Heart right ventricle (tissue), 16 donors: ENCODE measurements around the gene SP100. TPM values are rescaled to one million over a fixed set of nuclear protein-coding genes. Genes with fewer than 3 reads are reported as not detected.

Experiments used
- ATAC-seq, 8 donors: fragments of 200-7000 bp; cut with Tn5 transposase; one replicate each; pipeline ENCODE4 v1.9.1; 2020; ENCODE audit warnings: mild to moderate bottlenecking in 8 of 8, moderate library complexity in 8 of 8, moderate number of reproducible peaks in 1 of 8
- DNase-seq, 2 donors: peaks; one replicate each; pipeline ENCODE4 v3.0.0-alpha.2; 2020
- H3K27ac ChIP-seq, 10 donors: fragments of 200-600 bp; sonication (generic) in 2 of 10; one replicate each; pipeline versions ENCODE4 v1.5.0 to v1.8.0; 2020 to 2022; ENCODE audit warnings: mild to moderate bottlenecking in 3 of 10
- H3K27me3 ChIP-seq, 7 donors: fragments of 200-600 bp; one replicate each; pipeline ENCODE4 v1.8.0; 2021 to 2022; ENCODE audit warnings: mild to moderate bottlenecking in 2 of 7
- H3K36me3 ChIP-seq, 9 donors: fragments of 200-600 bp; sonication (generic) in 1 of 9; one replicate each; pipeline versions ENCODE4 v1.5.0 to v1.8.0; 2020 to 2022; ENCODE audit warnings: mild to moderate bottlenecking in 2 of 9
- H3K4me1 ChIP-seq, 9 donors: fragments of 200-600 bp; sonication (generic) in 1 of 9; one replicate each; pipeline versions ENCODE4 v1.5.0 to v1.8.0; 2020 to 2022; ENCODE audit warnings: mild to moderate bottlenecking in 4 of 9
- H3K4me3 ChIP-seq, 10 donors: fragments of 200-600 bp; sonication (generic) in 2 of 10; one replicate each; pipeline versions ENCODE4 v1.5.0 to v1.8.0; 2020 to 2022; ENCODE audit warnings: mild to moderate bottlenecking in 7 of 10, moderate library complexity in 2 of 10
- H3K9me3 ChIP-seq, 11 donors: fragments of 200-600 bp in 10 of 11; sonication (generic) in 2 of 11; one replicate each; pipeline versions ENCODE4 v1.5.0 to v1.8.0; 2013 to 2022; ENCODE audit warnings: mild to moderate bottlenecking in 2 of 11, control low read depth in 1 of 11, moderate library complexity in 1 of 11
- WGBS, 2 donors: extraction: QIAGEN DNeasy Blood & Tissue Kit; methylation state at CpG; one replicate each; pipeline ENCODE4 v1.1.7; 2013; ENCODE audit warnings: inconsistent platforms in 1 of 2; 5-methylcytosine and 5-hydroxymethylcytosine counted together
- intact Hi-C, 10 donors: fragments of 100-400 bp; cut with DNase I; formaldehyde crosslinking; loops; one replicate each; pipeline versions ENCODE4 v1.11.1 to v1.14.2; 2022
- polyA plus RNA-seq, 2 donors: library from polyadenylated mRNA; stranded (reverse); fragments of 200-250 nt; gene quantifications; one replicate each; pipeline ENCODE4 v1.2.3, GENCODE V29; 2013
- total RNA-seq, 10 donors: library from RNA; stranded (reverse); fragmentation: NEBNext Ultra II Directional in 3 of 10; extraction: Animal tissue kit (Norgen Biotek cat#: 25700) in 3 of 10; gene quantifications; one replicate each; pipeline versions ENCODE4 v1.2.1 to v1.2.4, GENCODE V29; 2021 to 2023
- TF ChIP-seq, protein P1 (sequence below), 9 donors: fragments of 200-600 bp; sonication (generic) in 2 of 9; IDR thresholded peaks; one replicate each; pipeline versions ENCODE4 v1.5.0 to v1.8.0; 2021 to 2022; ENCODE audit warnings: antibody characterized with exemption in 9 of 9, mild to moderate bottlenecking in 5 of 9, moderate library complexity in 1 of 9
- donor health status: Arrhythmogenic right ventricular cardiomyopathy.
- donor health status: ischemic (EF 13 %, LVEDD 7.1; RV severe dilation, severe dysfunction).
- donor health status: healthy with polysubstance abuse.
- donor health status: DM: no; HTN: yes; CAD: no.
- donor health status: DM: no; HTN: no; CAD: no.
- donor health status: ischemic (EF 25% LVEDD 6.9; RV normal size, moderate dysfunction).
- donor health status: ischemic (EF 25% LVEDD 5.7; RV mildly dilated, moderate dysfunction).
- donor health status: healthy.
- donor health status: DM: yes; HTN: yes; CAD: no.
- donor health status: Ischemic cardiomyopathy.
- donor health status: ischemic (EF 35%, LVEDD 5.7; RV mildly dilated, moderate dysfunction).
- donor health status: nonischemic (EF 11% LVEDD 7.7; RV severe dilation, severe dysfunction).
- donor health status: DM: yes; HTN: yes; CAD: no.
- donor health status: PGD.
- donor health status: ischemic (EF 29% LVEDD 5.4; RV normal size, mild dysfunction).
- donor health status: nonischemic (EF 23%, LVEDD 6.1; RV moderate dilation, normal function).

Gene SP100
- total and polyA plus RNA-seq, 12 donors, result 20.3 to 123 (median 57.7) TPM

DNA sequence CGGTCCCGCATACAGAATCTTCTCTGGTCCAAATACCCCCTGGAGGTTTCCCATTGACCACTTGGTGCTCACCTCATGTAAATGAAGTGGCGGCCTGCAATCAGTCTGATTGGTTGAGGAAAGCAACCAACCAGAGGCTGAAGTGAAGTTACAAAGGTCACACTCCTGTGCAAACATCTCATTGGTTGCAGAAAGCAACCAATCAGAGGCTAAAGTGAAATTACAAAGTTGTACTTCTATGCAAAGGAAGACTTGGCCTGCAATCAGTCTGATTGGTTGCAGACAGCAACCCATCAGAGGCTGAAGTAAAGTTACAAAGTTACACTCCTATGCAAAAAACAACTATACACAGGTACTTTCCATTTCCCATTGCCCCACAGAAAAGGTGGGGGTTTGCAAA, 2.5 kb upstream of the SP100 start:
- Histone ChIP-seq H3K27ac (peak overlapping the region in 1 of 10 donors; percentile 21), H3K27me3 (no peaks in the 10 kb centered on the region), H3K36me3 (no peaks in the 10 kb centered on the region), H3K4me1 (peaks cover 9 to 85% (median 52%) of the 10 kb centered on the region in 9 donors), H3K9me3 (no peaks in the 10 kb centered on the region), H3K4me3 (no peak overlapping the region)
- no peak for DNase-seq
- WGBS, 2 donors, result 97 to 98% methylated on average over 3 of the region's 3 CpGs
- no peak for ATAC-seq
- intact Hi-C loops, result loop anchor here in 2 of 10 donors (5.0 to 10.0 kb wide), 2 partner anchors 34 to 189 kb away; partner anchors contain the start of gene SP140 (in 1 of the 2)
- TF ChIP-seq, protein P1, sequence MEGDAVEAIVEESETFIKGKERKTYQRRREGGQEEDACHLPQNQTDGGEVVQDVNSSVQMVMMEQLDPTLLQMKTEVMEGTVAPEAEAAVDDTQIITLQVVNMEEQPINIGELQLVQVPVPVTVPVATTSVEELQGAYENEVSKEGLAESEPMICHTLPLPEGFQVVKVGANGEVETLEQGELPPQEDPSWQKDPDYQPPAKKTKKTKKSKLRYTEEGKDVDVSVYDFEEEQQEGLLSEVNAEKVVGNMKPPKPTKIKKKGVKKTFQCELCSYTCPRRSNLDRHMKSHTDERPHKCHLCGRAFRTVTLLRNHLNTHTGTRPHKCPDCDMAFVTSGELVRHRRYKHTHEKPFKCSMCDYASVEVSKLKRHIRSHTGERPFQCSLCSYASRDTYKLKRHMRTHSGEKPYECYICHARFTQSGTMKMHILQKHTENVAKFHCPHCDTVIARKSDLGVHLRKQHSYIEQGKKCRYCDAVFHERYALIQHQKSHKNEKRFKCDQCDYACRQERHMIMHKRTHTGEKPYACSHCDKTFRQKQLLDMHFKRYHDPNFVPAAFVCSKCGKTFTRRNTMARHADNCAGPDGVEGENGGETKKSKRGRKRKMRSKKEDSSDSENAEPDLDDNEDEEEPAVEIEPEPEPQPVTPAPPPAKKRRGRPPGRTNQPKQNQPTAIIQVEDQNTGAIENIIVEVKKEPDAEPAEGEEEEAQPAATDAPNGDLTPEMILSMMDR (IDR thresholded peaks at IDR 0.05), result no peak

DNA sequence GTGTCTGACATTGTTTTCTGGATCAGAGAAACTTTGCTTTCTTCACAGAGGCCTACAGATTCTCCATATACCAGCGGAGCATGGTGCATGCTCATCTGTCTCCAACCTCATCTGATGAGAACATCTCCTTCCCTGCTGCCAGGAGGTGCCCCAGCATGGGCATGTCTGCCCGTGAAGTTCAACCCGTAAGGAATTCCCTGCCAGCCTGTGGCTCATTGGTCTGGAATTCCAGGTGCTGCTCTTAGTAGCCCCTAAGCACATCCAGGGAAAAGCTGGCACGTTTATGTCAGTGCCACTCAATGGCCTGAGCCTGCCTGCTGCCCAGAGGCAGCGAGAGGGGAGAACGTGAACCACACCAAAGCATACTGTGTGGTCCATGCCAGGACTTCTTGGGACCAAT, 1.7 kb upstream of the SP100 start:
- Histone ChIP-seq H3K27me3 (no peaks in the 10 kb centered on the region), H3K4me3 (no peak overlapping the region), H3K27ac (peak overlapping the region in 3 of 10 donors; percentile 15 to 98 (median 16)), H3K9me3 (no peaks in the 10 kb centered on the region), H3K36me3 (peaks cover 0 to 8% (median 0%) of the 10 kb centered on the region in 9 donors), H3K4me1 (peaks cover 9 to 85% (median 53%) of the 10 kb centered on the region in 9 donors)
- TF ChIP-seq, protein P1 (IDR thresholded peaks at IDR 0.05), result no peak
- WGBS, 2 donors, result 91 to 95% methylated on average over 6 of the region's 6 CpGs
- no peak for ATAC-seq
- intact Hi-C loops, result loop anchor here in 2 of 10 donors (5.0 to 10.0 kb wide), 2 partner anchors 33 to 190 kb away; partner anchors contain the start of gene SP140 (in 1 of the 2)
- DNase-seq, result no peak

DNA sequence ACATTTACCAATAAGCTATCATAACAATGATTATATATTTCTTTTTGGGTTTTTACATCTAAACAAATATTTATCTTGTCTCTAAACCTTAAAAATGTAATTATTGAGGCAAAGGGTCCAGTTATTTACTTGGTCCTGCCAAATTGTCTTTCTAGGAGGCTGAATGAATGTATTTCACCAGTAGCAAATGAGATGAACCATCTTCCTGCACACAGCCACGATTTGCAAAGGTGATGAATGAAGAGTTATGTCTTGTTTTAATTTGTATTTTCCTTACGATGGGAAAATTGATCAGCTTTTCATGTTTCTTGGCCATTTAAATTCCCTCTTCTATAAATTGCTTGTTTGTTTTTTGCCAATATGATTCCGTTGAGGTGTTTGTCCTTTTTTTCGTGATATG, 1.4 kb downstream of the SP100 start:
- Histone ChIP-seq H3K36me3 (peaks cover 0 to 24% (median 0%) of the 10 kb centered on the region in 9 donors), H3K27ac (peak overlapping the region in 7 of 10 donors; percentile 37 to 98 (median 95)), H3K27me3 (no peaks in the 10 kb centered on the region), H3K4me1 (peaks cover 5 to 88% (median 61%) of the 10 kb centered on the region in 9 donors), H3K4me3 (peak overlapping the region; percentile 55 to 70 (median 63)), H3K9me3 (no peaks in the 10 kb centered on the region)
- TF ChIP-seq, protein P1 (IDR thresholded peaks at IDR 0.05), result no peak
- intact Hi-C loops, result loop anchor here in 2 of 10 donors (5.0 to 10.0 kb wide), 2 partner anchors 90 to 193 kb away; partner anchors contain the start of genes SP140 (in 1 of the 2) and SP140L (in 1 of the 2)
- ATAC-seq (no peak), DNase-seq (no peak)
- WGBS, 2 donors, result 45 to 56% methylated on average over 4 of the region's 4 CpGs

DNA sequence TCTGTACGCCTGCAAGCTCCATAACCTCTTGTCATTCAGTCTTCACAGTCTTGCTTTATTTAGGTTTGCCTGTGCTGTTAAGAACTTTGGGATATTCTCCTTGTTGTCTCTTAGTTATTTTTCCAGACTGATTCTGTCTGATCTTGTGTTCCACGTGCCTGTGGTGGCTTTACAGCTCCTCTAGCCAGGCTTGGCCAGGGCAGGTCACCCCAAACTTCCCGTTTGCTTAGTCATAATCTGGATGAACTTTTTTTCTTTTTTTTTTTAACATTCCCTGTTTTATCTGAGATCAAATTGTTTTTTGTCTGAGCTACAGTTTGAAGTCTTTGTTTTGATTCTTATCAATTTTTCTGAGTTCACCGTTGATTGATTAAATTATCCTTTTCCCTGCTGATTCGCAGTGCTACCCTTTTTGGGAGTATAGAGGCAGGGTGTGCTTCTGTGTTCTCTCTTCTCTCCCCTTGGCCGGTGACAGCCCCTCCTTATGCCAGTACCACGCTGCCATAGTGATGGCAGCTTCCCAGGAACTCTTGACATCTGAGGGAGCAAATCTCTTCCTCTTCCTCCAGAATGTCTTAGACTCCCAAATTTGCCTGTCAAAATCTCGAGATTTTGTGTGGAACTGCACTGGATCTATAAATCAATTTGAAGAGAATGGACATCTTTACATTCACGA, 2.5 kb downstream of the SP100 start:
- no peaks in the 10 kb centered on the region for H3K27me3 ChIP-seq
- peak overlapping the region in 8 of 10 donors; percentile 35 to 98 (median 94) for H3K27ac ChIP-seq
- DNase-seq (no peak), ATAC-seq (peak in 6 of 8 donors; percentile 28 to 65 (median 42))
- H3K4me3 ChIP-seq, result peak overlapping the region; percentile 55 to 70 (median 63)
- no peaks in the 10 kb centered on the region for H3K9me3 ChIP-seq
- intact Hi-C loops, result loop anchor here in 2 of 10 donors (5.0 to 10.0 kb wide), 2 partner anchors 91 to 194 kb away; partner anchors contain the start of genes SP140 (in 1 of the 2) and SP140L (in 1 of the 2)
- peaks cover 5 to 88% (median 63%) of the 10 kb centered on the region in 9 donors for H3K4me1 ChIP-seq
- 37 to 39% methylated on average over 9 of the region's 9 CpGs for WGBS, 2 donors
- TF ChIP-seq, protein P1 (IDR thresholded peaks at IDR 0.05), result no peak
- H3K36me3 ChIP-seq, result peaks cover 0 to 30% (median 0%) of the 10 kb centered on the region in 9 donors
